Medulla oblongata (tissue), 1 donor: ENCODE results near the gene HTR3E.
A peak's percentile ranks its signal among the peaks of the same experiment; 100 is the strongest.

ENCODE experiments used
- DNase-seq: peaks from one replicate; pipeline ENCODE4 v3.0.0-alpha.2; 2015; ENCODE audit errors: extremely low spot score

HTR3E gene

GRCh38 chr3:184155644-184156521, 59.0 kb downstream of the HTR3E start:
- DNase-seq, result peak; percentile 19

- peak; percentile 68 for DNase-seq
These were observed 59.7 kb downstream of the HTR3E start for GRCh38 chr3:184156522-184156955.
